OCI-LY1 (cell line): ENCODE data around the gene FAM193B.
A peak's percentile ranks its signal among the peaks of the same experiment; 100 is the strongest.

Experiments
- H2AFZ ChIP-seq: fragments of 200-600 bp; sonication (generic), shearing (Covaris generic); 2 replicates; pipeline ENCODE4 v1.6.0; 2014; ENCODE audit warnings: antibody characterized with exemption, mild to moderate bottlenecking, low read length
- H3F3A ChIP-seq: fragments of 200-600 bp; sonication (generic), shearing (Covaris generic); 2 replicates; pipeline ENCODE4 v1.6.0; 2014; ENCODE audit warnings: mild to moderate bottlenecking, antibody characterized with exemption, low read length, moderate library complexity; ENCODE audit not compliant: insufficient read depth
- H3K27ac ChIP-seq: fragments of 200-600 bp; sonication (generic); 2 replicates; pipeline ENCODE4 v1.5.1; 2014; ENCODE audit warnings: low read length, mixed run types, mild to moderate bottlenecking, low read depth; ENCODE audit not compliant: poor library complexity, severe bottlenecking
- H3K27me3 ChIP-seq: fragments of 200-600 bp; sonication (generic); 2 replicates; pipeline ENCODE4 v1.6.0; 2014; ENCODE audit warnings: antibody characterized with exemption, mild to moderate bottlenecking, low read length, moderate library complexity; ENCODE audit not compliant: insufficient read depth
- H3K36me3 ChIP-seq: fragments of 200-600 bp; sonication (generic); 2 replicates; pipeline ENCODE4 v1.6.1; 2014; ENCODE audit warnings: mild to moderate bottlenecking, antibody characterized with exemption, low read length, moderate library complexity, mixed read lengths; ENCODE audit not compliant: insufficient read depth
- H3K4me1 ChIP-seq: fragments of 200-600 bp; sonication (generic); 2 replicates; pipeline ENCODE4 v1.5.1; 2014; ENCODE audit warnings: mild to moderate bottlenecking, low read length, moderate library complexity; ENCODE audit not compliant: insufficient read depth, severe bottlenecking
- H3K4me2 ChIP-seq: fragments of 200-600 bp; sonication (generic), shearing (Covaris generic); 2 replicates; pipeline ENCODE4 v1.6.1; 2014; ENCODE audit warnings: low read length
- H3K4me3 ChIP-seq: fragments of 200-600 bp; sonication (generic); 2 replicates; pipeline ENCODE4 v1.5.1; 2014; ENCODE audit warnings: low read length, low read depth, mild to moderate bottlenecking, mixed read lengths; ENCODE audit not compliant: poor library complexity, severe bottlenecking
- H3K79me2 ChIP-seq: fragments of 200-600 bp; shearing (Covaris generic); 2 replicates; pipeline ENCODE4 v1.6.1; 2016; ENCODE audit warnings: mixed run types, low read length, mixed read lengths; ENCODE audit not compliant: insufficient read depth
- H3K9ac ChIP-seq: fragments of 200-600 bp; sonication (generic), shearing (Covaris generic); 2 replicates; pipeline ENCODE4 v1.6.1; 2014; ENCODE audit warnings: mild to moderate bottlenecking, low read length, mixed read lengths
- H3K9me2 ChIP-seq: fragments of 200-600 bp; sonication (generic), shearing (Covaris generic); 2 replicates; pipeline ENCODE4 v1.6.1; 2014; ENCODE audit warnings: low read depth, mild to moderate bottlenecking, low read length, mixed read lengths
- H3K9me3 ChIP-seq: fragments of 200-600 bp; shearing (Covaris generic); 2 replicates; pipeline ENCODE4 v1.6.1; 2014; ENCODE audit warnings: low read length, mixed read lengths
- H4K20me1 ChIP-seq: fragments of 200-600 bp; sonication (generic), shearing (Covaris generic); 2 replicates; pipeline ENCODE4 v1.6.0; 2016; ENCODE audit warnings: mild to moderate bottlenecking, low read length; ENCODE audit not compliant: insufficient read depth
- CTCF ChIP-seq: fragments of 200-600 bp; sonication (generic), shearing (Covaris generic); IDR thresholded peaks from 2 replicates; pipeline ENCODE4 v1.5.1; 2017; ENCODE audit warnings: mild to moderate bottlenecking, antibody characterized with exemption, low read length, moderate library complexity, mixed read lengths
- EZH2 ChIP-seq: fragments of 200-600 bp; sonication (generic), shearing (Covaris generic); IDR thresholded peaks from 2 replicates; pipeline ENCODE4 v1.8.0; 2017; ENCODE audit warnings: borderline replicate concordance, mixed run types, mild to moderate bottlenecking, antibody characterized with exemption, low read length, moderate library complexity, mixed read lengths

FAM193B gene

GRCh38 chr5:177552839-177553455, 1.4 kb downstream of the FAM193B start:
- Histone ChIP-seq H3K27ac (no peak overlapping the region), H3K79me2 (peaks cover 45% of the 10 kb centered on the region)
- no peak for TF ChIP-seq CTCF
- TF ChIP-seq EZH2: no peak

GRCh38 chr5:177550122-177550521, 4.2 kb downstream of the FAM193B start:
- no peak overlapping the region for H3K9ac ChIP-seq
- TF ChIP-seq CTCF (no peak), EZH2 (no peak)
- H3K4me3 ChIP-seq: no peak overlapping the region
- no peaks in the 10 kb centered on the region for H3F3A ChIP-seq
- no peaks in the 10 kb centered on the region for H4K20me1 ChIP-seq
- no peaks in the 10 kb centered on the region for H3K27me3 ChIP-seq
- peaks cover 37% of the 10 kb centered on the region; the same call in 1 of the 2 replicates for H3K36me3 ChIP-seq
- H3K4me2 ChIP-seq: no peak overlapping the region
- no peak overlapping the region for H3K27ac ChIP-seq
- H3K4me1 ChIP-seq: peaks cover 21% of the 10 kb centered on the region
- H3K79me2 ChIP-seq: peaks cover 55% of the 10 kb centered on the region
- H2AFZ ChIP-seq: no peak overlapping the region
- no peaks in the 10 kb centered on the region for H3K9me2 ChIP-seq
- H3K9me3 ChIP-seq: no peaks in the 10 kb centered on the region

More at GRCh38 chr5:177552839-177553455, 1.4 kb downstream of the FAM193B start:
- Histone ChIP-seq H3K4me1 (peaks cover 26% of the 10 kb centered on the region), H3K9me3 (no peaks in the 10 kb centered on the region), H3K9ac (peak overlapping the region; percentile 98), H3F3A (no peaks in the 10 kb centered on the region), H3K4me2 (peak overlapping the region; percentile 99), H2AFZ (no peak overlapping the region), H3K9me2 (no peaks in the 10 kb centered on the region), H4K20me1 (no peaks in the 10 kb centered on the region), H3K27me3 (no peaks in the 10 kb centered on the region), H3K36me3 (peaks cover 27% of the 10 kb centered on the region; the same call in 1 of the 2 replicates), H3K4me3 (peak overlapping the region; percentile 100)

- Histone ChIP-seq H2AFZ (no peak overlapping the region), H3K27me3 (no peaks in the 10 kb centered on the region), H3K9ac (no peak overlapping the region), H3K4me1 (peaks cover 15% of the 10 kb centered on the region), H3K4me2 (no peak overlapping the region), H4K20me1 (no peaks in the 10 kb centered on the region), H3K79me2 (peaks cover 62% of the 10 kb centered on the region), H3F3A (no peaks in the 10 kb centered on the region), H3K4me3 (no peak overlapping the region), H3K9me3 (no peaks in the 10 kb centered on the region), H3K27ac (no peak overlapping the region), H3K36me3 (peaks cover 38% of the 10 kb centered on the region; the same call in 1 of the 2 replicates), H3K9me2 (no peaks in the 10 kb centered on the region)
- TF ChIP-seq EZH2 (no peak), CTCF (no peak)
These were observed 5.9 kb downstream of the FAM193B start for GRCh38 chr5:177548495-177548894.
